GM21526 (cell line): ENCODE measurements around the gene VCL.
"Not testable (repeated sequence)": the region's sequence is repeated elsewhere in the genome, so short reads cannot be mapped to it uniquely, and the experiment has no call there.

Experiments
- ATAC-seq: cut with Tn5 transposase; IDR thresholded peaks from one replicate; pipeline ENCODE4 v1.9.1; 2021; ENCODE audit warnings: moderate library complexity; ENCODE audit not compliant: unreplicated experiment, low FRiP score

VCL gene

DNA sequence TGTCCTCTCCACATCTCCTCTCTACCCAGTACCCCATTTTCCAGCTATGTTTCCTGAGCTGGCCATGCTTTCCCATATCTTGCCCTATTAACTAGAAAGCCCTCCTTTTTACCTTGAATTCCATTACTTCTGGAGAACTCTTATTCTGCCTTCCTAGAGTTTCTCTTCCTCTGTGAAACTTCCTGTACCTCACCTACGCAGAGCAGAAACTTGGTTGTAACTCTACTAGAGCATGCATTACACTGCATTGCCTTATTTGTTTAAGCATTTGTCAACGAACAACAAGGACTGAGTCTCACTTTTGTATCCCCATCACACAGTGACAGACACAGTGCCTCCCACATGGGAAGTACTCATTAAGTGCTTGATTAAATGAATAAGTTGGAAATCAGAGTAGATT is 36.4 kb downstream of the VCL start:
- no peak for ATAC-seq

DNA sequence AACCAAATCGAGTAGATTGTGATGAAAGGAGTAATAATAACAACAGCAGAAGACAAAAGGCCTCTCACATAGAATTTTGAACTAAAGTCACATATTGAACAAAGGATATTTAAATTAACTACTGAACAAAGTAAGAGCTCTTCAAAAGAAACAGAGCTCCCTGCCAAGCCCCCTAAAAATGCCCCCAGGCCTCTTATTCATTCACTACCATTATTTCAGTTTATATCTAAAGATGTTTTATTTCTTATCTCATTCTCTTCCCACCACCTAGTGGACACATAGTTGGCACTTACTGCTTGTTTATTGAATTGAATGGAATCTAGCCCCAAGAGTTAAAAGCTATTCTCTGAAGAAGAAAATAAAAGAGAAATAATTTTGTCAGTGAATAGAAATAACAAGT is 37.4 kb downstream of the VCL start:
- ATAC-seq, result no peak

DNA sequence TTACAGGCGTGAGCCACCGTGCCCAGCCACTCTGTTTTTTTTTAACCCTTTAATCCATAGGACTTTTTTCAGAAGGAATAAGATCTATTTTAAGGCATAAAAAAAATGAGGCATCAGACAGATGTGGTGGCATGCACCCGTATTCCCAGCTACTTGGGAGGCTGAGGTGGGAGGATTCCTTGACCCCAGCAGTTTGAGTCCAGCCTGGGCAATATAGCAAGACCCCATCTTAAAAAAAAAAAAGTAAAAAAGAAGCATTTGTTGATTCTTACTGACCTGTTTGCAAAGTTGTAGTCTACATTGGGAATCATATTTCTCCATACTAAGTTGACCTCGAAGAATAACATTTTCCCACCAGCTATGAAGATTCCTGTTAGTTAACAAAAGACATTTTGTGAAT is 38.6 kb downstream of the VCL start:
- ATAC-seq, result no peak

- no peak for ATAC-seq
These were observed 41.7 kb downstream of the VCL start for GRCh38 chr10:74039561-74040145.

DNA sequence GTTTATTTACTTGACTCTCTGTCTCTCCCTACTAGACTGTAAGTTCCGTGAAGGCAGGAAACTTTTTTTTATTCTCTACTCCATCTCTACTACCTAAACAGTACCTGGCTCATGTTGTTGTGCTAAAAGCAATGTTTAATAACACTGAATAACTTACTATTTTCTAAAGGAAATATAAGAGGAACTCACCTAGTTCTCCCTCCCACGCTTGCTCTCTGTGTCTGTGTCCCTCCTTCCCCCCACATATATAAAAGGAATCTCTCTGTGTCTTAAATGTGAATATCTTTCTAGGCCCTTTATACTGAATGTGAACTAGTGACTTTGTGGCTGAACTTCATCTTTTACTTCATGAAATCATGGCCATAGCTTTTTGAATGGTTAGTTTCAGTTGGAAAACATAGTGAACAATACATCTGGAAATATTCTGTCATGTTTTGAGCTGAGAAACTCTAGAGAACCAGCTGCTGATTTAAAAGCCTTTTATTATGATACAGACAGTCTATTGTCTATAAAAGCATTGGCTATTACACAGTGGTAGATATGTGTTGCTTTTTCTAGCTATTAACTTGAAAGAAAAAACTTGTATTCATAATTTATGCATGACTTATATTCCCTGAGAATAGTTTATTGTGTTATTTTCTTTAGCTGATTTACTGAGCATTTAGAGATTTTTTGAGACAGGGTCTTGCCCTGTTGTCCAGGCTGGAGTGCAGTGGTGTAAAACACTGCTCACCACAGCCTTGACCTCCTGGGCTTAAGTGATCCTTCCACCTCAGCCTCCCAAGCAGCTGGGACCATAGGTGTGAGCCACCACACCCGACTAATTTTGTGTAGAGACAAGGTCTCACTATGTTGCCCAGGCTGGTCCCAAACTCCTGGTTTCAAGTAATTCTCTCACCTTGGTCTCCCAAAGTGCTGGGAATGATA is 42.5 kb downstream of the VCL start:
- ATAC-seq, result no peak

- ATAC-seq, result no peak
These were observed 46.5 kb downstream of the VCL start for GRCh38 chr10:74044419-74044818.

DNA sequence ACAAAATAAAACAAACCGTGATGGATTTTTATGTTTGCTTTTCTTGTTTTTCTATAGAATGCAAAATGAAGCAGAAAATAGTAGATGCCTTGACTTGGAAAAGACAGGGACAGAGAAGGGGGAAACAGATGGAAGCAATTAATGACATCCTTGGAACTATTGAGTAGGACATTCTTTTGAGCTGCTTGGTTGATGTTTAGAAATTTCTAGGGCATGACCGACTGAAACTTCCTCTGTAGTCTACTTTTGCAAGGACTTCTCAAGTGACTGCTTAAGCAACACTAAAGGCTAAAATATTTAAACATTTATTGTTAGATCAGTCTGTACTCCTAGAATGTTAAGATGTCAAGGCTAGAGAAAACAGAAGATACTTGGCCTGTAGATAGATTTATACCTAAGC is 49.4 kb downstream of the VCL start:
- no peak for ATAC-seq

DNA sequence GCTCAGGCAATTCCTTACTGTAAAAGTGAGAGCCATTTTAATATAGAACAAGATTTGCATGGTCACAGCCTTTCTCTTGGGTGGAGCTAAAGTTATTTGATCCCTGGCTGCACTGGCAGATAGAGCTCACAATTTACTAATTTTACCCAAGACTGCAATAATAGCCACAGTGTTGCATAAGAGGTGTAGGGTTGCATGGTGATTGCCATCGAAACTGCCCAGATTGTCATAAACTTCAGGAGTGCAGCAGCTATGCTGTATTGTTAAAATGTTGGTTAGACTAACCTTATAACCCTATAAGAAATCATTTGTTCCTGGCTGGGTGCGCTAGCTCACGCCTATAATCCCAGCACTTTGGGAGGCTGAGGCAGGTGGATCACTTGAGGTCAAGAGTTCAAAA is 50.0 kb downstream of the VCL start:
- no peak for ATAC-seq

GRCh38 chr10:74048433-74048832 is 50.5 kb downstream of the VCL start:
- no peak for ATAC-seq

- ATAC-seq, result no peak
These were observed 52.0 kb downstream of the VCL start for GRCh38 chr10:74049955-74050354.

DNA sequence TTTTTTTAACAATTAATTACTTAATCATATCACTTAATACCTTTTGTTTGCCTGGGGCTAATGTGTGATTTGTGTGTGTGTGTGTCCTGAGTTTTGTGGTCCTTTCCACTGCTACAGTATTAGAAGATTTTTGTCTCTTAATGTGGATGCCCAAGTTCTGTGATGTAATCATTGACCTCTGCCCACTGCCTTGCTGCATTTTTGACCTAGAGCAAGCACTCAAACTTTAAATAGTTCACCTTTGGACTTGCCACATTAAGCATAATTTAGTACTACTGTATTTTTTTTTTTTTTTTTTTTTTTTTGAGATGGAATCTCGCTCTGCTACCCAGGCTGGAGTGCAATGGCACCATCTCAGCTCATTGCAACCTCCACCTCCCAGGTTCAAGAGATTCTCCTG is 52.7 kb downstream of the VCL start:
- no peak for ATAC-seq

GRCh38 chr10:74051736-74052342 is 53.9 kb downstream of the VCL start:
- ATAC-seq, result no peak

DNA sequence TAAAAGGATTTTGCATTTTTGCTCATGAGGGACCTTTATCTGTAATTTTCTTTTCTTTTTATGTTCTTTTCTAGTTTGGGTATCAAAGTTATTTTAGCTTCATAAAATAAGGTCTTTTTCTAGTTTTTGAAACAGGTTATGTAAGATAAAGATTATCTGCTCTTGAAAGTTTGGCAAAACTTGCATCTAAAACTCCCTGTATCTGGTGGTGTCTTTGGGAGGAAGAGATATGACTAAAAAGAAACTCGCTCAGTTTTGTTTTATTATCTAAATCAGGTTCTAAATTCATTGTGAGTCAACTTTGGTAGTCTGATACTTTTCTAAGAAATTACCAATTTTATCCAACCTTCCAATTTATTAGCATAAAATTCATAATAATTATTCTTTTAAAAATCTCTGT is 55.1 kb downstream of the VCL start:
- ATAC-seq, result no peak

DNA sequence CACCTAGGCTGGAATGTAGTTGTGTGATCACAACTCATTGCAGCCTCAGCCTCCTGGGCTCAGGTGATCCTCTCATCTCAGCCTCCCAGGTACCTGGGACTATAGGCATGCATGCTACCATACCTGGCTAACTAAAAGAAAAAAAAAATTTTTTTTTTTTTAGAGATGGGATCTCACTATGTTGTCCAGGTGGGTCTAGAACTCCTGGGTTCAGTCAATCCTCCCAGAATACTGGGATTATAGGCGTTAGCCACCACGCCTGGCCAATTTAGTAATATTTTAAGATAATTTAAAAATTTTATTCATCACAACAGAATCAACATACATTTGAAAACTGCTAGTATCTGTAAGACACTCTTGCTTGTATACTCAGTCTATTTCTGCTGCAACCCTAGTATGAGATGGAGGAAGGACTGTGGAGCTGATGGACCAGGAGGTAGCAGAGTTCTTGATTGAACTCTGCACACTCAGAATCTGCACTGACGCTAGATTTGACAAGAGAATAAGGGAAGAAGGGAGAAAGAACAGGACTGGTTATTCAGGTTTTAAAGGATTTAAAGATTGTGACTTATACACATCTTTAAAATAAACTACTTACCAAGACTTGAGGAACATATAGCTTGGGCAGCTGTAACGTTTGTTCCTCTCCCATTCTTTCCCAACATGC is 57.6 kb downstream of the VCL start:
- ATAC-seq, result no peak

GRCh38 chr10:74056050-74056818 is 58.3 kb downstream of the VCL start:
- no peak for ATAC-seq

DNA sequence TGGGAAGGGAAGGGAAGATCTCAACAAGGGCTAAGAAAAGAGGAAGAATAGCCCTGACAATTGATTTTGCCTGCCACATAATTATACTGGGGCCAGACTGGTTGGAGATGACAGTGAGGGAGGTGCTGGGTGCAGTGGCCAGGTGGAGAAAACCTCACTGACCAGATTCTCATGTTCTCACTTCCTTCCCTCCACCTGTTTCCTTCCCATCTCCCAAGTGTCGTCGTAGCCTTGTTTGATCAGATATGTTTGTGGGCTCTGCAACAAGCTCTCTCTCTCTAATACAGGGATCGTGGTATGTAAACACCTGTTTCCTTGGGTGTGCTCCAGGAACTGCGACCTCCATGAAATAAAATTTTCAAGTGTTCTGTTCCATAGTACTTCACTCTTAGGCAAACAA is 60.2 kb downstream of the VCL start:
- ATAC-seq, result no peak

DNA sequence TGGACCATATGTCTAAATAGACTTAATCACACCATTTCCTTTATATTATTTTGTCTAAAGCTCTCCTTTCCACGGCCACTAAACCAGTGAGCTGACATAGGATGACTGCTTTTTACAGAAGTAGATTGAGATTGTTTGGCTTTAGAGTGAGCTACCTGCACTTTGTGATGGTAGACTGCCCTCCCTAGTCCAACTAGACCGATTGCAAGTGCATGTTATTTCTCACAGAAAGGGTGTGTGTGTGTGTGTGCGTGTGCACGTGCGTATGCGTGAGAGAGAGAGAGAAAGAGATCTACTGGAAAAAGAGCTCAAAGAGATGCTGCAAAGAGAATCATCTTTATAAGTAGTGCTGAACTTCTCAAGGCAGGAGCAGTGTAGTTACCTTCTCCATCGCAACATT is 60.7 kb downstream of the VCL start:
- no peak for ATAC-seq

GRCh38 chr10:74061104-74061503 is 63.2 kb downstream of the VCL start:
- no peak for ATAC-seq

GRCh38 chr10:74061978-74062377 is 64.1 kb downstream of the VCL start:
- not testable (repeated sequence) for ATAC-seq

- ATAC-seq, result no peak
These were observed 65.3 kb downstream of the VCL start for GRCh38 chr10:74063256-74063655.
